A673 (cell line): Measurements from ENCODE around the gene IL12RB2. TPM values are rescaled to one million over a fixed set of nuclear protein-coding genes. Genes with fewer than 3 reads are reported as not detected.
"Not testable (repeated sequence)": the region's sequence is repeated elsewhere in the genome, so short reads cannot be mapped to it uniquely, and the experiment has no call there.

Experiments used
- BruUV-seq: library from RNA; stranded (reverse); fragments of 400-500 nt; replicated peaks from 2 replicates; lab custom pipeline; 2021; lab: Mats Ljungman, UMichigan
- CTCF ChIA-PET: fragments of 300-600 bp; sonication (Branson Sonifier 250); formaldehyde crosslinking; loops from one replicate; lab custom pipeline; 2022; ENCODE audit warnings: antibody characterized with exemption; lab: Charles Lee
- POLR2A ChIA-PET: fragments of 300-600 bp; sonication (Branson Sonifier 250); formaldehyde crosslinking; loops from one replicate; lab custom pipeline; 2022; ENCODE audit warnings: antibody characterized with exemption; ENCODE audit not compliant: low non-redundant PET; lab: Charles Lee
- DNase-seq: peaks from one replicate; pipeline ENCODE4 v3.0.0-alpha.2; 2015; ENCODE audit warnings: low spot score
- H3K27ac ChIP-seq: fragments of 200-600 bp; sonication (generic); 2 replicates; pipeline ENCODE4 v1.5.1; 2016; ENCODE audit warnings: mixed run types, low read depth, mild to moderate bottlenecking, mixed read lengths, antibody characterized with exemption, low read length; ENCODE audit not compliant: poor library complexity, severe bottlenecking
- H3K27me3 ChIP-seq: fragments of 200-600 bp; sonication (generic); replicated peaks from 2 replicates; pipeline ENCODE4 v1.6.1; 2017; ENCODE audit warnings: mixed run types, low read depth, mild to moderate bottlenecking, mixed read lengths, antibody characterized with exemption, low read length; ENCODE audit not compliant: insufficient read depth, poor library complexity
- H3K36me3 ChIP-seq: fragments of 200-600 bp; sonication (generic); 2 replicates; pipeline ENCODE4 v1.6.1; 2016; ENCODE audit warnings: mixed run types, mild to moderate bottlenecking, mixed read lengths, antibody characterized with exemption, low read length; ENCODE audit not compliant: insufficient read depth, poor library complexity, severe bottlenecking
- H3K4me1 ChIP-seq: fragments of 200-600 bp; sonication (generic); 2 replicates; pipeline ENCODE4 v1.6.1; 2017; ENCODE audit warnings: mixed run types, mild to moderate bottlenecking, mixed read lengths, antibody characterized with exemption, low read length; ENCODE audit not compliant: insufficient read depth, poor library complexity, severe bottlenecking
- H3K4me3 ChIP-seq: fragments of 200-600 bp; sonication (generic); 2 replicates; pipeline ENCODE4 v1.5.1; 2016; ENCODE audit warnings: low read depth, mixed run types, mild to moderate bottlenecking, mixed read lengths, low read length; ENCODE audit not compliant: poor library complexity, severe bottlenecking
- H3K9me3 ChIP-seq: fragments of 200-600 bp; sonication (generic); 2 replicates; pipeline ENCODE4 v1.6.1; 2016; ENCODE audit warnings: mixed run types, low read depth, mild to moderate bottlenecking, mixed read lengths, antibody characterized with exemption, low read length; ENCODE audit not compliant: poor library complexity, severe bottlenecking
- CTCF ChIP-seq: fragments of 300-800, 200-600 bp; sonication (generic); conservative IDR thresholded peaks from 2 replicates; pipeline ENCODE4 v1.5.1; 2017; ENCODE audit warnings: low read depth, mild to moderate bottlenecking, antibody characterized with exemption, low read length, moderate library complexity, mixed read lengths
- EZH2 ChIP-seq: fragments of 200-600 bp; sonication (generic); IDR thresholded peaks from 2 replicates; pipeline ENCODE4 v1.6.1; 2017; ENCODE audit warnings: borderline replicate concordance, low read depth, mild to moderate bottlenecking, mixed read lengths, antibody characterized with exemption, low read length; ENCODE audit not compliant: poor library complexity, severe bottlenecking
- intact Hi-C: fragments of 100-400 bp; cut with micrococcal nuclease; formaldehyde crosslinking; loops from one replicate; pipeline ENCODE4 v1.10.0; 2022; ENCODE audit not compliant: unreplicated experiment
- total RNA-seq: library from RNA; stranded (reverse); gene quantifications from 2 replicates; pipeline ENCODE4 v1.2.3, GENCODE V29; 2021

The IL12RB2 gene
- total RNA-seq, 1 experiment from 2014 or later, result 0.39 TPM

GRCh38 chr1:67415041-67415440, 107.4 kb downstream of the IL12RB2 start:
- no peaks in the 10 kb centered on the region for H3K27me3 ChIP-seq
- no peaks in the 10 kb centered on the region for H3K9me3 ChIP-seq
- peaks cover 96% of the 10 kb centered on the region for H3K36me3 ChIP-seq
- intact Hi-C loops, result no loop called here
- no peak for TF ChIP-seq EZH2
- TF ChIP-seq CTCF, result no peak
- H3K27ac ChIP-seq, result no peak overlapping the region
- no peak overlapping the region for H3K4me3 ChIP-seq
- no TSS peak for BruUV-seq
- no peak for DNase-seq
- ChIA-PET CTCF (no interaction called here), POLR2A (no interaction called here)
- no peaks in the 10 kb centered on the region for H3K4me1 ChIP-seq

- H3K4me3 ChIP-seq, CTCF ChIA-PET, BruUV-seq, DNase-seq, intact Hi-C loops, H3K27me3 ChIP-seq, H3K27ac ChIP-seq, H3K9me3 ChIP-seq, H3K4me1 ChIP-seq, POLR2A ChIA-PET: not testable (repeated sequence)
- peaks cover 100% of the 10 kb centered on the region for H3K36me3 ChIP-seq
Measured at GRCh38 chr1:67417733-67418132, 110.1 kb downstream of the IL12RB2 start.

- no peaks in the 10 kb centered on the region for H3K4me1 ChIP-seq
- H3K36me3 ChIP-seq, result peaks cover 100% of the 10 kb centered on the region
- no peak for DNase-seq
- ChIA-PET POLR2A (no interaction called here), CTCF (no interaction called here)
- H3K9me3 ChIP-seq, result no peaks in the 10 kb centered on the region
- no peaks in the 10 kb centered on the region for H3K27me3 ChIP-seq
- no peak overlapping the region for H3K27ac ChIP-seq
- TF ChIP-seq CTCF, result no peak
- TF ChIP-seq EZH2, result no peak
- no TSS peak for BruUV-seq
- no peak overlapping the region for H3K4me3 ChIP-seq
- intact Hi-C loops, result no loop called here
Measured at GRCh38 chr1:67418839-67419586, 111.3 kb downstream of the IL12RB2 start.
